Measurements from ENCODE around the gene ZNF628.

ZNF628 gene

DNA sequence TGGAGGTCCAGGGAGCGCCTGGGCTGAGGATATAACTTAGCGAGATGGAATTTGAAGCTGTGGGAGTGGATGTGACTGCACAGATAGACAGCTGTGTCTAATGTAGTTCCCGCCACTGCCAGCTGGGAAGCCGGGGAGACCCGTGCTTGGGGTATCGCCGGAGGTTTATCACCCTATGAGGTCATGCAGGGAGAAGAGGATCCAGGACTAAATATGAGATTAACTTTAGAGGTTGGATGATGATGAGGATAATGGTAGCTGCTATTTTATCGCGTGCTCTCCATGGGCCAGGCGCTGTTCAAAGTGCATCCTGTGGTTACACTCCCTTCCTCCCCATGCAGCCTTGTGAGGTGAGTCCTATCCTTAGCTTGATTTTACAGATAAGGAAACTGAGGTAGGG lies 31.7 kb downstream of the ZNF628 start:
- TF ChIP-seq, protein P1, sequence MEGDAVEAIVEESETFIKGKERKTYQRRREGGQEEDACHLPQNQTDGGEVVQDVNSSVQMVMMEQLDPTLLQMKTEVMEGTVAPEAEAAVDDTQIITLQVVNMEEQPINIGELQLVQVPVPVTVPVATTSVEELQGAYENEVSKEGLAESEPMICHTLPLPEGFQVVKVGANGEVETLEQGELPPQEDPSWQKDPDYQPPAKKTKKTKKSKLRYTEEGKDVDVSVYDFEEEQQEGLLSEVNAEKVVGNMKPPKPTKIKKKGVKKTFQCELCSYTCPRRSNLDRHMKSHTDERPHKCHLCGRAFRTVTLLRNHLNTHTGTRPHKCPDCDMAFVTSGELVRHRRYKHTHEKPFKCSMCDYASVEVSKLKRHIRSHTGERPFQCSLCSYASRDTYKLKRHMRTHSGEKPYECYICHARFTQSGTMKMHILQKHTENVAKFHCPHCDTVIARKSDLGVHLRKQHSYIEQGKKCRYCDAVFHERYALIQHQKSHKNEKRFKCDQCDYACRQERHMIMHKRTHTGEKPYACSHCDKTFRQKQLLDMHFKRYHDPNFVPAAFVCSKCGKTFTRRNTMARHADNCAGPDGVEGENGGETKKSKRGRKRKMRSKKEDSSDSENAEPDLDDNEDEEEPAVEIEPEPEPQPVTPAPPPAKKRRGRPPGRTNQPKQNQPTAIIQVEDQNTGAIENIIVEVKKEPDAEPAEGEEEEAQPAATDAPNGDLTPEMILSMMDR (IDR thresholded peaks at IDR 0.05; ENCODE audit: low read depth, low read length, missing control alignments): no peak
- H3K4me3 ChIP-seq (replicated peaks; ENCODE audit: low read depth, low read length): no peak overlapping the region
- DNase-seq (ENCODE audit: extremely low read depth, low read depth): no peak

DNA sequence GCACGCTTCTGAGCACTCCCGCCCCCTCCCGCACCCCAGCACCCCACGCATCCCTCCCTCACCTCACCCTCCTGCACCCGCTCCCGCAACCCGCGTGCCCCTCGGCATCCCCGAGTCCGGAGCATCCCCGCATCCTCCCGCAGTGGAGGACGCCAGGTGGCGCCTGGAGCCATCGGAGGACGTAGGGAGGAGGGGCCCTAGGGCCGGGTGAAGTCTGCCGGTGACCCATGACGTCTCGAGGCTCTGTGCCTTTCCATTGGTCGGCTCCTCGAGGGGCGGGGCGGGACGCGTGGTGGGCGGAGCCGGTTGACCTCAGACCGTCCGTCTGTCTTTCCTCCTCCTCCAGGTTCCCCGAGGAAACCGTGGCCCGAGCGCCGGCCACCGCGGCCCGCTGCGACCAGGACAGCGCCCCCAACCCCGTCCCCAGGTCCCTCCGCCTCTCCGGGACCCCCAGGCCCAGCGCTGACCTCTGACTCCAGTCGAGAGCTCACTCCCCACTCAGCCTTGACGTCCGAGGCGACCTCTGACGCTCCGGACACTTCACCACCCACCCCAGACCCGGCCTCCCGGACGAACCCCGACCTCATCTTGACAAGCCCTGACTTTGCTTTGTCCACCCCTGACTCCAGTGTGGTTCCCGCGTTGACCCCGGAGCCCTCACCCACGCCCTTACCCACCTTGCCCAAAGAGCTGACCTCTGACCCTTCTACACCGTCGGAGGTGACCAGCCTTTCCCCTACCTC lies 40.6 kb downstream of the ZNF628 start:
- H3K4me3 ChIP-seq (replicated peaks; ENCODE audit: low read depth, low read length): peak overlapping the region; percentile 24
- TF ChIP-seq, protein P1 (IDR thresholded peaks at IDR 0.05; ENCODE audit: low read depth, low read length, missing control alignments): peak; percentile 88

DNA sequence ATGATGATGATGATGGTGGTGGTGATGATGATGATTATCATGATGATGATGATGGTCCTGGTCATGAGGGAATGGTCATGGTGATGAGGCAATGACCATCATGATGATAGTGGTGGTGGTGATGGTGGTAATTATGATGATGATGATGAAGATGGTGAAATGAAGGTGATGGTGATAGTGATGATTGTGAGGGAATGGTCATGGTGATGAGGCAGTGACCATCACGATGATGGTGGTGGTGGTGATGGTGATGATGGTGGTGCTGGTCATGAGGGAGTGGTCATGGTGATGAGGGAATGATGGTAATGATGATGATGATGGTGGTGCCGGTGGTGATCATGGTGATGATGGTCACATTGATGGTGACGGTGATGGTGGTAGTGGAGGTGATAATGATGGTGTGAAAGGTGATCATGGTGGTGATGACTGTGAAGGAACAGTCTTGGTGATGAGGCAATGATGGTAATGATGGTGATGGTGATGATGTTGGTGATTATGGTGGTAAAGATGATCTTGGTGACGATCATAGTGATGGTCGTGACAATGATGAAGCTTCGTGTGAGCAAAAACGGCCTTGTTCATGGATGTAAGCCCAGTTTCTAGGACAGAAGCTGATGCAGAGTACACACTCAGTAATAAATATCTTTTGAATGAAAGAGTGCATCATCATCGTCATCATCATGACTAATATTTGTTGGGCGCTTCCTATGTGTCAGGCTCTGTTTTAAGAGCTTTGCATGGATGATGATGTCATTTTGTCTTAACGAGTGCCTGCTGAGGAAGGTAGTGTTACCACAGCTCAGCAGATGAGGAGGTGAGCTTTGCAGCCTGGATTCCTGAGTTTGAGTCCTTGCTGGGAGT lies 43.3 kb downstream of the ZNF628 start:
- TF ChIP-seq, protein P1 (IDR thresholded peaks at IDR 0.05; ENCODE audit: low read depth, low read length, missing control alignments): no peak
- peak; percentile 45 for DNase-seq (ENCODE audit: extremely low read depth, low read depth)
- no peak overlapping the region for H3K4me3 ChIP-seq (replicated peaks; ENCODE audit: low read depth, low read length)

More for the DNA sequence above, 40.6 kb downstream of the ZNF628 start:
- peak; percentile 58 for DNase-seq (ENCODE audit: extremely low read depth, low read depth)

DNA sequence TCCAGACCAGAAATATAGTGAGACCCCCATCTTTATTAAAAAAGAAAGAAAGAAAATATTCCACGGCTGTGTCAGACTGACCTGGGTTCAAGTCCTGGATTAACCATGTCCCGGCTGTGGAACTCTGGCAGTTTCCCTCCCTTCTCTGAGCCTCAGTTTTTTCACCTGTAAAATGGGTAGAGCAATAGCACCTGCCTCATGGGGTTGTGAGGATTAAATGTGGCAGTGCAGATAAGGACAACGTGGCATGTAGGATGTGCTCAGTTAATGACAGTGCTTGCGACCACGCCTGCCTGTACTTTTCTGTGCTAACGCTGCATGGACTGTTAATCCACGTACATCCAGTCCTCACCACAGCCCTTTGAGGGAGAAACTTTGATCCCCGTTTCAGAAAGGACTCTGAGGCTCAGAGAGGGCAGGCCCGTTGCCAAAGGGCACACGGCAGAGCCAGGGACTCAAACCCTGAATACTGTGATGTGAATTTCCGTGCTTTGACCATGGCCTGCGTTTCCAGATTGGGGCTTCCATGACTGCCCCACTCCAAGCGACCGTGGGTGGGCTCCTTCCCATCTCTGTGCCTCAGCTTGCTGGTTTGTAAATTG lies 44.4 kb downstream of the ZNF628 start:
- DNase-seq (ENCODE audit: extremely low read depth, low read depth): no peak
- H3K4me3 ChIP-seq (replicated peaks; ENCODE audit: low read depth, low read length): no peak overlapping the region
- TF ChIP-seq, protein P1 (IDR thresholded peaks at IDR 0.05; ENCODE audit: low read depth, low read length, missing control alignments): no peak

DNA sequence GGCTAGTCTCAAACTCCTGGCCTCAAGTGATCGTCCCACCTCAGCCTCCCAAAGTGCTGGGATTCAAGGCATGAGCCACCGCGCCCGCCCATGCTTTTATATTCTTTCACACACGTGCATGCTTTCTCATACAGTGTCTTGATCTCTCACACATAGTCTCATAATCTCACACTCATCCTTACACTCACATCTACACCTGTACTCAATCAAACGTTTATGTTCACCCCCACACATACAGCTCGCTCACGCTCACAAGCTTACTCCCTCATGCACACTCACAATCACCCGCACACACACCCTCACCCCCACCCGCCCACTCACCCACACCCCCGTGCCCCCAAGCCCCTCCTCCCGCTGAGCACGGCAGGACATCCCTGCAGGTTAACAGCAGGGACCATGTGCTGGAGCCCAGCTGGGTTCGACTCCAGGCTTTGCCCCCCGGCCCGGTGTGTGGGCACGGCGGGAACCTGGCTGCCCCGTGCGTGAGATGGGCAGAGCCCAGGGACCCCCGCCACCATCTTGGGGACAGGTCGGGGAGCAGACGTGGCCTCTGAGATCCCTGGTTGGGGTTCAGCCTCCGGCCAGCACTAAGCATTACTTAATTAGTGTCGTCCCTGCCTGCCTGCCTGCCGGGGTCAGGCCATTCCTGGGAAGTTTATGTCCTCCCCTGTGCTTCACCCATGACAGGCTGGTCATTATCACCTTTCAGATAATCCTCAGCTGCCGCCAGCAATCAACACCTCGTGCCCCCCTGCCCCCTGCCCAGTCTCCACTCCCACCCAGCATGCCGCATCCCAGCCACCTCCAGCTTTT lies 49.1 kb downstream of the ZNF628 start:
- H3K4me3 ChIP-seq (replicated peaks; ENCODE audit: low read depth, low read length): no peak overlapping the region
- no peak for DNase-seq (ENCODE audit: extremely low read depth, low read depth)
- TF ChIP-seq, protein P1 (IDR thresholded peaks at IDR 0.05; ENCODE audit: low read depth, low read length, missing control alignments): no peak

All from HFF-Myc (cell line).